HG02852 (cell line): ENCODE data around the gene C1orf53.
"Not testable (repeated sequence)": the region's sequence is repeated elsewhere in the genome, so short reads cannot be mapped to it uniquely, and the experiment has no call there.

Source experiments
- ATAC-seq: cut with Tn5 transposase; IDR thresholded peaks from one replicate; pipeline ENCODE4 v1.9.1; 2021; ENCODE audit warnings: mild to moderate bottlenecking, moderate library complexity; ENCODE audit not compliant: unreplicated experiment

The C1orf53 gene

DNA sequence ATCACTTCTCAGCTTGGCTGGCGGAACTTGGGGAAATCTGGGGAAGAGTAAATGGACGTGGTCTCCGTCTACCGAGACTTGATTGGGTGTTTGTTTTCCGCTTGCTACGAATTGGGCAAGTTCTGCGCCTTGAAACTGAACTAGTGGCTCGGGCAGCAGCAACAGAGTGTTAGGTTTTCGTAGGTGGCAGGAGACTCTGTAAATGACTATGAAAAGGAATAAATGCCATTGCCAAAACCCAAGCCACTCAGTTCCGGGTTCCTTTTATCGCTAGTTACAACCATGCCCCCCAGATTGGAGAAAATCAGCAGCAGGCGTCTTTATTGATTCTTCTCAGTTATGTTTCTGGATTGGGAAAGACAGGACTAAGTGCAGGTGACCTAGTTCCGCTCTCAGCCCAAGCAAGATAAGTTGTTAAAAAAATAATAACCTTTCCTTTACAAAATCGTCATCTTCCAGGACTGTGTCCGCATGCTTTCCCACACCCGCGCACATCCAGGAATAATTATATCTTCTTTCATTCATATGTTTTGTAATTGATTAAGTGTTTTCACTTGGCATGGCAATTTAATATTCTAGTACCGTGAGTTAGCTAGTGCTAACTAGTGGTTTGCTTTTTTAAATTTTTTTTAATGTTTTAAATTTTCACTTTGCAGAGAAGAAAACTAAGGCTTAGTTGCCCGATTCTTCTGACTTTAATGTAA, 18.1 kb downstream of the C1orf53 start:
- no peak for ATAC-seq

DNA sequence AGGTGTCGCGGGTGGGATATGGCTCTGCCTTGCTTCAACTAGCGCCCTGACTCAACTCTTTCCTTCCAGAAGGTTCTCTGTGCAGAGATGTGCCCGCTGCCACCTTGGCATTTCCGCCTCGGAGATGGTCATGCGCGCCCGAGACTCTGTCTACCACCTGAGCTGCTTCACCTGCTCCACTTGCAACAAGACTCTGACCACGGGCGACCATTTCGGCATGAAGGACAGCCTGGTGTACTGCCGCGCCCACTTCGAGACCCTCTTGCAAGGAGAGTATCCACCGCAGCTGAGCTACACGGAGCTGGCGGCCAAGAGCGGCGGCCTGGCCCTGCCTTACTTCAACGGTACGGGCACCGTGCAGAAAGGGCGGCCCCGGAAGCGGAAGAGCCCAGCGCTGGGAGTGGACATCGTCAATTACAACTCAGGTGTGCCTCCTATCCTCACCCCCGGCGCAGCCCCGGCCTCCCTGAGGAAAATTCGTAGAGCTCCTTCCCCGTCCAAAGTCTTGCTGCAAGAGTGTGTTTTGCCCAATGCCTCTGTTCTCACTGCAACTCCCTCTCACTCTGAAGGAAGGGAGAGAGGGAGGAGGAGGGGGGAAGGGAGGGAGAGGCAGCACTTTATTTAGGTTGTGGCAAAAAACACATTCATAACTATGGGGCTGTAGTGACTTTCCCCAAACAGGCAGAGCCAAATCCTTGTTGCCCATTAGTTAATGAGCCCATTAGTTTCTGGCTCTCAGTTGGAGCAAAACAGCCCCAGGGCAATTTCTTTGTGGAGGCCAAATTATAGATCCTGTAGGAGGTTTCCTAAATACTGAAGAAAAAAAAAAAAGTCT, 19.0 kb downstream of the C1orf53 start:
- no peak for ATAC-seq

DNA sequence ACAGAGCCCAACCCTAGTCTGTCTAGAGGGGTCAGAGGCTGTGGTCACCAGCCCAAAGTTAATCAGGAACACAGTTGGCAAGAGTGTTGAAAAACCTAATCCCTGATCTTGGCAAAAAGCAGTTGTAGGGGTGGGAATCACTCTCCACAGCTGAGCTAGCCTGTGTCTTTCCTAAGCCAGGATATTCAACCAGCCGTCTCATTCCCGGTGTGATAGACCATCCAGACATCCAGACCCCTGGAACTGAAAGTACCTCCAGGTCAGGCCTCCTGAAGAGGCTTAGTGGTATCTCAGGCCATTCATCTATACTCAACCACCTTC, 19.6 kb downstream of the C1orf53 start:
- ATAC-seq = no peak

DNA sequence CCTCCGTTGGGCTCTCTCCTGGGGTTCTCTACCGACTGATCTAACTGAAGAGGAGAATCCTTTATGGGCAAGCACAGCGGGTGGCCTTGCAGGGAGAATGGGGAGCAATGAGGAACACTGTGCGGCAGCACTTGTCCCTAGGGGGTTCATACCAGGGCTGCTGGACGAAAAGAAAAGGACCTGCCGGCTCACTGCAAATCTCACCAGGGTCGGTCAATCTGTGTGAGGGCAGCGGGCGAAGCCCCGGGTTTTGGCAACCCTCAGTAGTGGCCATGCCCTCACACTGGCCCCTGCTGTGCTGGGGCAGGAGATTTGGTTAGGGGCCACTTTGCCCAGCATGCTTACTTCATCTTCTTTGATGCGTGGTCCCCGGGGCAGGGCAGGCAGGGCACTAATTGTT, 20.6 kb downstream of the C1orf53 start:
- no peak for ATAC-seq

DNA sequence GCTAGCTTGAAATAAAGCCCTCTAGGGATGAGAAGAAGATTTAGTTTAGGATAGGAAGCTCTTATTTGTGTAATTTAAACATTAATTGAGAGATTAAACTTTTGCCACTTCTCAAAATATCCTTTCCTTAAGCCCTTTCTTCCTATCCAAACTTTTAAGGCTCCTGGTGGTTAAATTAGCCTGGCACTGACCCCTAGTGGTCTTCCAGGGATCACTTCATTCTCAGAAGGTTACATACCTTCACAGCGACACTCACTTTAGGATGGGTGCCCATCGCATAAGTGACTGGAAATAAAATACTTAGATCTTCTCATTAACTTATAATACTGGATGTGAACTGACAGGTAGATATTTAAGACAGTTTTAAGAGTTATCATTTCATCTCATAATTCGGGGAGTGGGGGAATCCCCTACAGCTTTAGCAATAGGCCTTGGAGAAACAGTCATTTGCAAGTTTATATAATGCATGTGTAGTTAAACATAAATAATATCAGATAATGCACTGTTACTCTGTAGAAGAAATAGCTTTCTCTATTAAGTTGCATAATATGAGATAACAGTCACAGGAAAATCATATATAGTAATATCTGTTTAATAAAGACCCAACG, 22.2 kb downstream of the C1orf53 start:
- peak; percentile 62 for ATAC-seq

DNA sequence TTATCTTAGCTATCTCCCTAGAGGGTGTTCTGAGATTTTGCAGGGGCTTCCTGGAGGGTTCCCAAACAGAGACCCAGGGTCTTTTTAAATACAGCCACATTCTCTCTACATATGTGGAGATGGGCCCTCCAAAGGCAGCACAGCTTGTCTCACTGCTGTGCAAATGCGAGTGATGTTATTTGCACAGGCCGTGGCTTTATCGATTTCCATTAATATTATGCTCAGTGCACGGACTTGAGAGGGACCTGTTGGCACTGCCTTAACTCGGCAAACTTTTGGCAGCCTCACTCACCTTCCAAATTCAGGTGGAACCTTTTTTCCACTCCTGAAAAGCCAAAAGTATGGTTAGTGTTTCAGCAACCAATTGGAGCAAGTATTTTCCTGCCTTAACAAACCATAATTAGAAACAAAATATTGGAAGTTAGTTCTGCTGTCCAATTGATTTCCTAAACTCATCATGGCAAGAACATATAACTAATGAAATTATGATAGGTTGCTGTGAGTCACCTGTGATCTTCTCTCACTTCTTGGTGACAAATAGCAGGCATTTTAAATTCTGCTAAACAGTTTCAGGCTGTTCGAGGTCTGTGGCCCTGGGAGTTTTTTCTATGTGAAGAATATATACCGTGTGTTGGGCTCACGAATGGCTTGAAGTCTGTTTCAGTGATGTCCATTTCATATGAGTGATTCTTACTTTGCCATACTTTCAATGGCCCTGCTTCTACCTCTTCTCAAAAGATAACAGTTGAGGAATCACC, 25.7 kb downstream of the C1orf53 start:
- no peak for ATAC-seq

DNA sequence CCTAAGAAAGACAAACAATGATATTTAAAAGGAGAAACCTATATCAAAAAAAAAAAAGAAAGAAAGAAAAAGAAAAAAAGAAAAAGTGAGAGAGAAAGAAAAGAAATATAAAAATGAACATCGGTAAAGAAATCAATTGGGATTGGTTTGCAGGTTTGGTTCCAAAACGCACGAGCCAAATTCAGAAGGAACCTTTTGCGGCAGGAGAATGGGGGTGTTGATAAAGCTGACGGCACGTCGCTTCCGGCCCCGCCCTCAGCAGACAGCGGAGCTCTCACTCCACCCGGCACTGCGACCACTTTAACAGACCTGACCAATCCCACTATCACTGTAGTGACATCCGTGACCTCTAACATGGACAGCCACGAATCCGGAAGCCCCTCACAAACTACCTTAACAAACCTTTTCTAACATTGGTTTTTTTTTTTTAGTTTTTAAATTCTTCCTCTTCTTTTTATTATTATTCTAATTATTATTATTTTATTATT, 26.5 kb downstream of the C1orf53 start:
- no peak for ATAC-seq

DNA sequence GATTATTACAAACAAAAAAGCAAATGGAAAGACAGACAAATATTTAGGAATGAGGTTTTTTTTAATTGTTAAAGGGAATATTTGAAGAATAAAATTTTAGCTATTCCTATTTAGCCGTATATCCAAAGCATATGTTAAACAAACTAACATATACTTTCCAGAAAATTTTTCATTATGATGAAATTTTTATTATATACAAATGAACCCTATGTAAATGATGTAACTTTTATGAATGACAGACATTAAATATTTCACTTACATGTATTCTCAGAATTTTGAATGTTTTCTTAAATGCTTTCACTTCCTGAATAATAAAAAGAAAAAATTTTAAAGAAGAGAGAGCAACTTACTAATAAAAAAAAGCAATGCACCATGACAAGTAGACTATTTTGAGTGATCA, 30.6 kb downstream of the C1orf53 start:
- ATAC-seq = no peak

DNA sequence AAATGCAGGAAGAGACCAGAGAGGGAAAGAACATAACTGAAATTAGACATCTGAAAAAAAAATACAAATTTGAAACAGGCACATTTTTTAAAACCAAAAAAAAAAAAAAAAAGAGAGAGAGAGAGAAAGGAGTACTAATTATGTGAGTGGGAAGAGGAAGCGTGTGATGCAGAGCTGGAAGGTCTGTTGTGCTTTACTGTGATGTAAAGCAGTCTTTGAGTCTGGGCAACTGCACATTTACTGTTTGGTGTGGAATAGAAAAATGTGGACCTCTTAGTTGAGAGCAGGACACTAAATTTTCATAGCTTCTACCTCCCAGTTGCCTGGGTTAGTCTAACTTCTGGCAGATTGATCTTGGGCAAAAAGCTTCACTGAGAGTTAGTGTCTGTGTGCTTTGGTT, 31.2 kb downstream of the C1orf53 start:
- no peak for ATAC-seq

DNA sequence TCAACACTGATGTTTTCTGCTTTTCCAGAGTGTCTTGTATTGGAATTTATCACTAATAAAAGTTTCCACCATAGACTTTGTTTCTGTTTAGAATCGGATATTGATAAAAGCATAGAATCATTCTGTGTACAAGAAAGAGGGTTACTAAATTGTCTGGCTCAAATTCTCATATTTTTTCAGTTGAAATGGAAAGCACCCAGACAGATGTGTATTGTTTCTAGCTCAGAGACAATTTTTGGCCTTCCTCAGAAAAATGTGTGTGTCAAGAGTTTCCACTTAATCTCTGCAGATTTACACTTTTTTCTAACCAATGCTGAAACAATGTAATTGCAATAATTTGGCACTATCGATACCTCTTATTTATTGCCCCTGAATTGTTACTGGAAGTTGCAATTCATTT, 35.0 kb downstream of the C1orf53 start:
- ATAC-seq = no peak

DNA sequence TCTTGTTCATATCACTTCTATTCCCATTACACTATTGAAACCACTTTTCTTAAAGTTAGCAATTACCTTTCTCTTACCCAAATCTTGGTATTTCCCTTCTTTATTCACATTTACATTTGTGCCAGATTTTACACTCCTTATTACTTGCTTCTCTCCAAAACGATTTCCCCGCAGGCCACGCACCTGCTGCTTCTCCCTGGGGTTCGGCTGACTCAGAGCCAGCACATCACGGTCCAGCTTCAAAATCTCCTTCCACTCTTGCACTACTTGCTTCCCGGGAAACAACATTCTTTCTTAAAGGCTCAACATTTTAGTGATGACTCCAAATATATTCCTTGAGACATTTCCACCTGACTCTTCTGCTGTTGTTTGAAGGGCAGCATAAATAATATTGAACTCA, 35.5 kb downstream of the C1orf53 start:
- ATAC-seq = no peak

DNA sequence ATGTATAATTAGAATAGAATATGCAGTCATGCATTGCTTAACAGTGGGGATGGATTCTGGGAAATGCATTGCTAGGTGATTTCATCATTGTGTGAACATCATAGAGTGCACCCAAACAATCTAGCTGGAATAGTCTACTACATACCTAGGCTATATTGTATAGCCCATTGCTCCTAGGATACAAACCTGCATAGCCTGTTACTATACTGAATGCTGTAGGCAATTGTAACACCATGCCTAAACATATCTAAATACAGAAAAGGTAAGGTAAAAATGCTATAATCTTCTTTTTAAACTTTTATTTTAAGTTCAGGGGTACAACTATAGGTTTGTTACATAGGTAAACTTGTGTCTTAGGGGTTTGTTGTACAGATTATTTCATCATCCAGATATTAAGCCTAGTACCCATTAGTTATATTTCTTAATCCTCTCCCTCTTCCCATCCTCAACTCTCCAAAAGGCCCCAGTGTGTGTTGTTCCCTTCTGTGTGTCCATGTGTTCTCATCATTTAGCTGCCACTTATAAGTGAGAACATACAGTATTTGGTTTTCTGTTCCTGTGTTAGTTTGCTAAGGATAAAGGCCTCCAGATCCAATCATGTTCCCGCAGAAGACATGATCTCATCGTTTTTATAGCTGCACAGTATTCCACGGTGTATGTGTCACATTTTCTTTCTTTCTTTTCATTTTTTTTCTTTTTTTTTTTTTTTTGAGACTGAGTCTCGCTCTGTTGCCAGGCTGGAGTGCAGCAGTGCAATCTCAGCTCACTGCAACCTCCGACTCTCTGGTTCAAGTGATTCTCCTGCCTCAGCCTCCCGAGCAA, 36.9 kb downstream of the C1orf53 start:
- ATAC-seq = not testable (repeated sequence)

DNA sequence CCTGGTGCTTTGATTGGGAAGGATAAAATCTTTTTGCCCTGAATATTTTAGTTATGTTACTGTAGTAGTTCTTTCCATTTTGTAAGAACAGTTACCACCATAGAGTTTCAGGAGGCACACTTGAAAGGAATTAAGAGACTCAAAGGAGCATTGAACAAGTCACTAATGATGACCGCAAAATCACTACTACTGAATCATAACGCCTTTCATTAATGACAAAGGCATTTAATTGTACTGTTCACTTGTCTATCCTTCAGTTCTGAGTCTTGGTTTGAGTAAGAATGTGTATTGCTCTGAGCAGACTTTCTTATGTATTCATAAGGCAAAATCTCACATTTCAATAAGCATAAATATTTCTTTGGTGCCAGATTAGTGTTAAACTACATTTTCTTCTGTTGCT, 39.6 kb downstream of the C1orf53 start:
- ATAC-seq = no peak

DNA sequence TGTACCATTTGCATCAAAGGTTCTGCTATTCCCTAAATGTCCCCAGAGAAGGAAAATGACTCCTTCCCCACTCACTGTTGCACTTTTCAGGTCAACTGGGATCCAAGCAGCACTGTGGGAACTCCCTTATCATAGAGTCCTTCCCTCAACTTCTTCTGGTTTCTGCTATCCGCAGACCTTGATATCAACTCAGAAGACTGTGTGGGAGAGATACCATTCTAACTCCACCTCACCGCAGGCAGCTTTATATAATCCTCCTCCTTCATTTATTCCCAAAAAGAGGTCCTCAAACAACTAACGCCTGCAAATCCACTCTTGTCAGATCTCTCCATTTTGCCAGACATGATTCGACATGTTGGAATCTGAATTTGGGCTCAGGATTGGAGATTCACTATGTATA, 42.1 kb downstream of the C1orf53 start:
- no peak for ATAC-seq

DNA sequence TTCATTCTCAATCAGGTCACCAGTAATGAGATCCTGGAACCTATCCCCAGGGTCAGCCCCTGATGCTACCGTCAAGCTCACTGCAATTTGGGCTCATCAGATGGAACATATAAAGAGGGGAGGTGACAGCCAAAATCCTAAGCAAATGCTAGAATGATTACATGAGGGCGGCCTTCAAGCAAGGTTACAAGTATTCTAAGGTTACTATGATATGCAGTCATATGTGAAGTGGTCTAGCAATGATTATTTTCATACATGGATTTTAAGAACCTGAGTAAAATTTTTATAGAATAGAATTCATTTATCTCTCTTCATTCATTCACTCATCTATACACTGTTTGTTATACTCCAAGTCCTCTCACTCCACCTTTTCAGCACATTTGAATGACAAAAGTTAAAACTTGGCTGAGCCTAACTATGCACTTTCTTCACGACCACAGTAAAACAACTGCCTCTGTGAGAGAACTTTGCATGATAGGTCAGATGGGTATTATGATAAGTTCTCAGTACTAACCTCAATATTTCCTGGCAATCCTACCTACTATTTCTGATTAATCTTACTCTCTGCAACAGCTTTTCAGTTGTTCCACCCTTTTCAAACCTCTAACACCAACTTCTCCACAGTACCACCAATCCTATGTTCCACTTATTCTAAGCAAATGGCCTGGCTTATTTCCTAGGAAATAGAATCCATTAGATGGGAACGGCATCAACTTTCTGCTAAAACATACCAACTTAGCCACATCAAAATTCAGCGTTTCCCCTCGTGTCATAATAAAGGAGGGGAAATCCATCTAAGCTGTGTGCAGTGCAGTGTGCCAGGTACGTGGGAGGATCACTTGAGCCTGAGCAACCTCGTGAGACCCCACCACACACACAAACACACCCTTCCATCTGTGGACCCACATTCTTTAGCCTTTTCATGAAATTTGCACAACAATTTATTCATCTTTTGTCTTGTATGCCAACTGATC, 46.8 kb downstream of the C1orf53 start:
- ATAC-seq = no peak

DNA sequence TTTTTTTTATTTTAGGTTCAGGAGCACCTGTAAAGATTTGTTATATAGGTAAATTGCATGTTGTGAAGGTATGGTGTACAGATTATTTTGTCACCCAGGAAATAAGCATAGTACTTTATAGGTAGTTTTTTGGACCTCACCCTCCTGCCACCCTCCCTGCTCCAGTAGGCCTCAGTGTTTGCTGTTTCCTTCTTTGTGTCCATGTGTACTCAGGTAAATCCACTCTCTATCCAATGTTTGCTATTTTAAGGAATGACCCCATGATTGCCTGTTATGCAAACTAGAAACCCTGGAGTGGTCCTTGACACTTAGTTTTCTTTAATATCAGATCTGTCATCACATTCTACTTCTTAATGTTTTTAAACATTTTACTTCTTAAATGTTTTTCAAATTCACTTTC, 48.7 kb downstream of the C1orf53 start:
- ATAC-seq = no peak

DNA sequence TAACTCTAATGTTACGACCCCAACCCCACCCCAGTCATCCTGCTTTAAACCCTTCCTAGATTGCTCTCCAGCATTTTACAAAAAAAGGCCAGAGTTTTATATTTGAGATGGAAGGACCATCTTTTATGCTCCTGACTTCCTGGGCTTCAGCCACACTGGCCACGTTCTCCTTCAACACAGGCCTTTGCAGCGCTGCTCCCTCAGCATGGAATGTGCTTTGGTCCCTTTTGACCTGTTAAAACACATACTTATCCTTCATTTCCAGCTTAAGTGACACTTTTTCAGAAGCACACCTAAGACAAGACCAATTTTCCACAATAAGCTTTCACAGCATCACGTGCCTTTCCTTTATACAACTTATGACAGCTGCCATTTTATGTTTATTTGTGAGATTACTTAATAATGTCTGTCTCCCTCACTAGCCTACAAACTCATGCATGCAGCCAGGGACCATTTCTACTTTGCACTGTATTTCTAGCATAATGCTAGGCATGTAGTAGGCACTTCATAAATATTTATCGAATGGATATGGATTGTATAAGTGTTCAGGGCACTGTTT, 49.3 kb downstream of the C1orf53 start:
- no peak for ATAC-seq

DNA sequence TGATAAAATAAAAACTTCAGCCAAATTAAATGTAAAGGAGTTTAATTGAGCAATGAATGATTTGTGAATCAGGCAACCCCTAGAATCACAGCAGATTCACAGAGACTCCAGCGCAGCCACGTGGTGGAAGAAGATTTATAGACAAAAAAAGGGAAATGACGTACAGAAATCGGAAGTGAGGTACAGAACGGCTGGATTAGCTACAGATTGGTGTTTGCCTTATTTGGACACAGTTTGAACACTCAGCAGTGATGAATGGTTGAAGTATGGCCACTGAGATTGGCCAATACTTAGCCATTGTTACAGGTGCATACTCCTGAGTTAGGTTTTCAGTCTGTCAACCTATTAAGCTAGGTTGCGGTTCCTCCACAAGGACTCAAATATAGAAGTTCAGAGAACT, 51.0 kb downstream of the C1orf53 start:
- not testable (repeated sequence) for ATAC-seq
